Progenitor cell of endocrine pancreas (in vitro differentiated cells): Measurements from ENCODE around the gene BPGM. TPM values are rescaled to one million over a fixed set of nuclear protein-coding genes. Genes with fewer than 3 reads are reported as not detected.

ENCODE experiments used
- DNase-seq: peaks from one replicate; pipeline ENCODE4 v3.0.0; 2021; ENCODE audit warnings: low spot score; ENCODE audit not compliant: unreplicated experiment
- H3K27ac Mint-ChIP-seq: 2 replicates; pipeline ENCODE4 v1.8.0; 2021; ENCODE audit warnings: mild to moderate bottlenecking, moderate library complexity, mixed read lengths
- H3K27me3 Mint-ChIP-seq: 2 replicates; pipeline ENCODE4 v1.8.0; 2021; ENCODE audit warnings: mixed read lengths
- H3K36me3 Mint-ChIP-seq: 2 replicates; pipeline ENCODE4 v1.8.0; 2022; ENCODE audit warnings: mixed read lengths; ENCODE audit not compliant: insufficient read depth
- H3K4me1 Mint-ChIP-seq: 2 replicates; pipeline ENCODE4 v1.8.0; 2021; ENCODE audit warnings: low read depth, mixed read lengths
- H3K4me3 Mint-ChIP-seq: 2 replicates; pipeline ENCODE4 v1.8.0; 2021; ENCODE audit warnings: low read depth, mild to moderate bottlenecking, moderate library complexity, mixed read lengths
- H3K9me3 Mint-ChIP-seq: 2 replicates; pipeline ENCODE4 v1.8.0; 2021; ENCODE audit warnings: low read depth, mixed read lengths
- CTCF ChIP-seq: fragments of 200-600 bp; sonication (generic); IDR thresholded peaks from one replicate; pipeline ENCODE4 v1.5.0; 2021; ENCODE audit warnings: antibody characterized with exemption, mild to moderate bottlenecking; ENCODE audit not compliant: unreplicated experiment
- total RNA-seq: library from RNA; stranded (reverse); gene quantifications from 2 replicates; pipeline ENCODE4 v1.2.1, GENCODE V29; 2021

The BPGM gene
- total RNA-seq, 1 donor from 2014 or later, result 22.8 TPM

GRCh38 chr7:134676743-134677142 lies 30.1 kb downstream of the BPGM start:
- Mint-ChIP-seq H3K4me3 (no peak overlapping the region), H3K4me1 (peaks cover 23% of the 10 kb centered on the region), H3K27me3 (no peaks in the 10 kb centered on the region), H3K27ac (no peak overlapping the region), H3K36me3 (peaks cover 17% of the 10 kb centered on the region), H3K9me3 (peaks cover 5% of the 10 kb centered on the region)
- no peak for DNase-seq
- no peak for TF ChIP-seq CTCF

- no peak for TF ChIP-seq CTCF
- Mint-ChIP-seq H3K27ac (no peak overlapping the region), H3K36me3 (peaks cover 15% of the 10 kb centered on the region), H3K9me3 (peaks cover 4% of the 10 kb centered on the region), H3K27me3 (no peaks in the 10 kb centered on the region), H3K4me1 (peaks cover 23% of the 10 kb centered on the region), H3K4me3 (no peak overlapping the region)
- DNase-seq, result no peak
Measured at GRCh38 chr7:134678115-134678514, 31.5 kb downstream of the BPGM start.

GRCh38 chr7:134679006-134679405 lies 32.4 kb downstream of the BPGM start:
- no peak for DNase-seq
- Mint-ChIP-seq H3K27ac (peak overlapping the region; percentile 40), H3K27me3 (no peaks in the 10 kb centered on the region), H3K4me3 (no peak overlapping the region), H3K4me1 (peaks cover 23% of the 10 kb centered on the region), H3K9me3 (no peaks in the 10 kb centered on the region), H3K36me3 (peaks cover 11% of the 10 kb centered on the region)
- no peak for TF ChIP-seq CTCF

GRCh38 chr7:134684165-134684564 lies 37.5 kb downstream of the BPGM start:
- Mint-ChIP-seq H3K27me3 (no peaks in the 10 kb centered on the region), H3K4me1 (no peaks in the 10 kb centered on the region), H3K9me3 (no peaks in the 10 kb centered on the region), H3K4me3 (no peak overlapping the region), H3K27ac (no peak overlapping the region), H3K36me3 (peaks cover 5% of the 10 kb centered on the region)
- no peak for DNase-seq
- no peak for TF ChIP-seq CTCF

GRCh38 chr7:134685250-134685649 lies 38.6 kb downstream of the BPGM start:
- H3K9me3 Mint-ChIP-seq, result no peaks in the 10 kb centered on the region
- no peaks in the 10 kb centered on the region for H3K36me3 Mint-ChIP-seq
- no peak overlapping the region for H3K27ac Mint-ChIP-seq
- H3K4me3 Mint-ChIP-seq, result no peak overlapping the region
- H3K4me1 Mint-ChIP-seq, result peaks cover 2% of the 10 kb centered on the region
- no peak for DNase-seq
- no peaks in the 10 kb centered on the region for H3K27me3 Mint-ChIP-seq
- TF ChIP-seq CTCF, result no peak
